Measurements from ENCODE around the gene SLC2A5.
A peak's percentile ranks its signal among the peaks of the same experiment; 100 is the strongest.

Gene SLC2A5

GRCh38 chr1:9062021-9062471 lies 7.4 kb downstream of the SLC2A5 start:
- no peak for DNase-seq (ENCODE audit: low spot score)

DNA sequence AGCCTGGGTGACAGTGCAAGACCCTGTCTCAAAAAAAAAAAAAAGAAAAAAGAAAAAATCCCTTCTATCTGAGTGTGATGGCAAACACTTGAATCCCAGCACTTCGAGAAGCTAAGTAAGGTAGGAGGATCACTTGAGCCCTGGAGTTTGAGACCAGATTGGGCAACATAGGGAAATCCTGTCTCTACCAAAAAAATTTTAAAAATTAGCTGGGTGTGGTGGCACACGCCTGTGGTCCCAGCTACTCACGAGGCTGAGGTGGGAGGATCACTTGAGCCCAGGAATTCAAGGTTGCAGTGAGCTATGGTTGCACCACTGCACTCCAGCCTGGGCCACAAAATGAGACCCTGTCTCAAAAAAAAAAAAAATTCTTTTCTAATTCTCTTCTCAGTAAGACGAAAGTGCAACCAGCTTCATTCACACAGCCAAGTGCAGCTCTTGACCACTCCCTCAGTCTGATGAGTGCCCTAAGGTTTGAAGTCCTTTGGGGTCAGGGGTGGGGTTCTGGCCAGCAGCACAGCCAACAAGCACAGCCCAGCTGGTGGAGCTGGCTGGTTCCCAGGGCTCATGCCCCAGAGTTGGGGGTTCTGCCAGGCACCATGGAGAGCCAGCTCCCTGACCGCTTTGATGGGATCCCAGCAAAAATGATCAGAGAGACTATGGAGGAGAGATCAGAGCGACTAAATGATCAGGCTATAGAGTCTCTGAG lies 8.0 kb downstream of the SLC2A5 start:
- DNase-seq (ENCODE audit: low spot score), result no peak

DNA sequence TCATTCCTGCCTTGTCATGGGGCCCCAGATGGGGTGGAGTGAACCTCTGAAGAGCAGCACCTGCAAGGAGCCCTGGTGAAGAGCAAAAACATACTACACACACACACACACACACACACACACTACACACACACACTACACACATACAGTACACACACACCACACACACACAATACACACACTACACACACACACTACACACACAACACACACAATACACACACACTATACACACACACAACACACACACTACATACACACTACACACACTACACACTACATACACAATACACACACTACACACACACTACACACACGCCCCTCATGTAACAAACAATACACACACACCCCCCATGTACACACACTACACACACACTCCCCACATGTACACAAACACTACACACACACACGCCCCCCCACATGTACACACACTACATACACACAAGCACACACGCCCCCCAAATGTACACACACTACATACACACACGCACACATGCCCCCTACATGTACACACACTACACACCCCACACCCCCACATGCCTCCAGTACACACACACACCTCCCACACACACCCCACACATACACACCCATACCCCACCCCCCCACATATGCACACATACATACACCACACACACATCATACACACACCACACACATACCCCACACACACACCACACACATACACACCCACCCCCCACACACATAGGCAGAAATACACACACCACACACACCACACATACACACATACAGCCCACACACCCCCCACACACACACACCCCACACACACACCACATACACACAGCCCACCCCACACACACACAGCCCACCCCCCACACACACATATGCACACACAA lies 9.3 kb downstream of the SLC2A5 start:
- DNase-seq (ENCODE audit: low spot score), result no peak

- peak; percentile 25 for DNase-seq (ENCODE audit: low spot score)
Observed at GRCh38 chr1:9058465-9058864, 11.0 kb downstream of the SLC2A5 start.

GRCh38 chr1:9057851-9058250 lies 11.6 kb downstream of the SLC2A5 start:
- DNase-seq (ENCODE audit: low spot score), result no peak

- no peak for DNase-seq (ENCODE audit: low spot score)
Observed at GRCh38 chr1:9052272-9053049, 17.0 kb downstream of the SLC2A5 start.

- no peak for DNase-seq (ENCODE audit: low spot score)
Observed at GRCh38 chr1:9051379-9051778, 18.1 kb downstream of the SLC2A5 start.

DNA sequence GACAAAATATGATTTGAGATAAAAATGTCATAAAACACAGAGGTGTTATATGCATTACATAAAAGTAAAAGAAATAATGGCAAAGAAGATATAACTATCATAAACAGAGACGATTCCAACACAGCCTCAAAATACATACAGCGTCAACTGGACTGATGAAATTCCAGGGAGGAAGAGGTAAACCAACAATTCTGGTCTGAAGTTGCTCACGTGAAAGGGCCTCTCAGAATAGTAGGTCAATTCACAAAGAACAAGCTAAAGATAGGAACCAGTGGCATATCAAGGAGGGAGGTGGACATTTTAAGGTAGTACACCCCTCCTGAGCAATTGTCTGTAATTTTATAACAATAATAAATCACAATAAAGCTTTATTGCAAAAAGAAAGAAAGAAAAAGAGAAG lies 18.6 kb downstream of the SLC2A5 start:
- DNase-seq (ENCODE audit: low spot score), result no peak

GRCh38 chr1:9048551-9048950 lies 20.9 kb downstream of the SLC2A5 start:
- no peak for DNase-seq (ENCODE audit: low spot score)

DNA sequence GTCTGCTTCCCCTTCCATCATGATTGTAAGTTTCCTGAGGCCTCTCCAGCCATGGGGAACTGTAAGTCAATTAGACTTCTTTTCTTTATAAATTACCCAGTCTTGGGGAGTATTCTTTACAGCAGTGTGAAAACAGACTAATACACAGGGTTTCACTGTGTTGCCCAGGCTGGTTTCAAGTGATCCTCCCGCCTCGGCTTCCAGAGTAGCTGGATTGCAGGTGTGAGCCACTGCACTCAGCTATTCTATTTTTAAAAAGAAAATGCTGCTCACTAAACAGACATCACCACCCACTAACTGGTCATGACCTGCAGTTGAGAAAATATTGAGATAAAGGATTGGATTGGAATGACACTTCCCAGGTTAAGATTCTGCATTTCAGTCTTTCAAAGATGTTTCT lies 22.4 kb downstream of the SLC2A5 start:
- no peak for DNase-seq (ENCODE audit: low spot score)

DNA sequence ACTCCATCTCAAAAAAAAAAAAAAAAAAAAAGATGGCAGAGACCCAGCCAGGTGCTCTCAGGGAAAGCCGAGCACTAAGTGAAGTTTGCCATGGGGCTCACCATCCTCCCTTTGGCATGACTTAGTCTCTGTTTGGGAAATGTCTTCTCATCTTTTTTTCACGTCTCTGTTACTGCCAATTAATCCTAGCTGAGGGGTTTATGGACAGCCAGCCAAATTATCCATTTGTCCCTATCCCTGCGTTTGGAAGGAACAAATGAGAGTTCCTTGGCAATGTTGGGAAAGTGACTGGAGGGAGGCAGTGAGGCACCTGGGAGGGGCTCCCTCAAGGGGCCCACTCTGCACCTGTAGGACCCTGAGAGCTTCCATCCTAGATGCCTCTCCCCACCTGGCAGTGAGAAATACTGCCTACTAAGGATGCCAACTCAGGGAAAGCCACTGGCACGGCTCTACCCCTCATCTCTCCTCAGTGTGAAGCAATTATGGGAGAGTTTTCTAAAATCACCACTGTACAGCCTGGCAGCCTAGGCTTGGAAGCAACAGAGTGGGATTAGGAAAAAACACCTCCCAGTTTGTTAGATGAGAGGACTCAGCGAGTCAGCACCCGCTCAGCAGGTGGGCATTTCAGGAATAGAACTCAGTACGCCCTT lies 23.4 kb downstream of the SLC2A5 start:
- no peak for DNase-seq (ENCODE audit: low spot score)

DNA sequence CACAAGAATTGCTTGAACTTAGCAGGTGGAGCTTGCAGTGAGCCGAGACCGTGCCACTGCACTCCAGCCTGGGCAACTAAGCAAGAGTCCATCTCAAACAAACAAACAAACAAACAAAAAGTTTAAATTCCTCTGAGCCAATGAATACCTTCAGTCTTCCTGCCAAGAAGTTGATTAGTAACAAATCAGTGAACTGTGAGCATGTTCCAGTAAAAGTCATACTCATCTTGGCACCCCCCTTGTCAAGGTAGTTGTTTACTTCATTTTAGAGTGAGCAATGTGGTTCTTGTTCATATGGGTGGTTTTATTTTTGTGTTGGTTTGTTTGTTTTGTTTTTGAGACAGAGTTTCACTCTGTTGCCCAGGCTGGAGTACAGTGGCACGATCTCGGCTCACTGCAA lies 25.2 kb downstream of the SLC2A5 start:
- DNase-seq (ENCODE audit: low spot score), result no peak

- no peak for DNase-seq (ENCODE audit: low spot score)
Observed at GRCh38 chr1:9042272-9042671, 27.2 kb downstream of the SLC2A5 start.

DNA sequence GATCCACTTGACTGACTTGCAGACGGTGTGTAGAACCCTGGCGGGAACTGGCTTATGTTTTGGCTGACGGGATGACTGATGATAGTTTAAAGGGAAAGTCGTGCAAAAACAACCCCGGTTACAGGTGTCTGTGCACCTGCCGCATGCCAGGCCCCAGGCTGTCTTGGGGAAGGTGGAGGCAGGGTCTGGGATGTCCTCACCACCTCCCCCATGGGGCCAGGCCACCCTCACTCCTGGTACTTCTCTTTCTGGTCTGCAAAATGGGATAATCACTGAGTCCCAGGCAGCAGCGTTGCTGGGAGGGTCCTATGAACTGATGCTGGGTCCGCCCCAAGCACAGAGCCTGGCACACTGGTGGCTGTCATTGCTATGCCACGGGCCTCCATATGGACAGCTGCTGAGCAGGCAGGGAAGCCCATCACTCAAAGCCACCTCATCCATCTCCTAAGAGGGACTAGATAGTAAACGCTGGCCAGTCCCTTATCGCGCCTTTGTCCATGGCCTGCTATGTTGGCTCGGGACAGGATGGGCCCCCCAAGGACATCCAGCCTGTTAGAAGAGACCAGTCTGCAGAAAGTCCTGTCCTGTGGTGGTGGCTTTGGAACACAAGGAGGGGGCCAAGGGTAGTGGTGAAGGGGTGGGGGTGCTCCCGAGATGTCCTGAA lies 28.2 kb downstream of the SLC2A5 start:
- DNase-seq (ENCODE audit: low spot score), result no peak

DNA sequence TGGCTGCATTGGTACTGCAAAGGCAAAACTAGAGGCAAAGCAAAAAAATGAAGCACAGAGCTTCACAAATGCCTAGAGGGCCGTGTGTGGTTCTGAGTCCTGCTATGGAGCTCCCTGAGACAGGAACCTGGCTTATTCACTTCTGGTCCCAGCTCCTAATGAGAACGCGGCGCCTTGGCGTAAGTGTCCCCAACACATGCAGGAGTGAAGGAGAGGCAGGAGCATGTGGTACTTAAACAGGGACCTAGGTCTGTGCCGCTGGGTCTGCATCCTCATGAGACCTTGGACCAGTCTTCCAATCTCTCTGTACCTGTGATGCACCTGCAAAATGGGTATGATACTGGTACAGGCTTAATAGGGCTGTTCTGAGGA lies 28.8 kb downstream of the SLC2A5 start:
- DNase-seq (ENCODE audit: low spot score), result no peak

GRCh38 chr1:9039761-9040658 lies 29.4 kb downstream of the SLC2A5 start:
- DNase-seq (ENCODE audit: low spot score), result no peak

GRCh38 chr1:9038881-9039760 lies 30.3 kb downstream of the SLC2A5 start:
- no peak for DNase-seq (ENCODE audit: low spot score)

DNA sequence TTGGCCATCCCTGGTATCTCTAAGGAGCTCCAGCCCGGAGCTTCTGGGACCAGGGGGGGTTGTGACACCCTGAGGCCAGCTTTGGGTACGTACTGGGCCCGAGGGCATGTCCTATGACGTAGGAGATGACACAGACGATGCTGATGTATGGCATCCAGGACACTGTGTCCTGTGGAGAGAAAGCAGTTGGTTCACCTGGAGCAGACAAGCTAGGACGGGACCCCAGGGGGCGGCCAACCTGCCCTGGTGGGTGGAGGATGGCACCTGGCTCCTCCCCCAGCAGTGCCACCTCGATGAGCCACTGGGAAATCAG lies 31.1 kb downstream of the SLC2A5 start:
- no peak for DNase-seq (ENCODE audit: low spot score)

GRCh38 chr1:9037476-9038337 lies 31.7 kb downstream of the SLC2A5 start:
- DNase-seq (ENCODE audit: low spot score), result no peak
